ENCODE results near the gene SETDB2.

Gene SETDB2

GRCh38 chr13:49536144-49536873 lies 92.2 kb downstream of the SETDB2 start:
- no peak for DNase-seq

DNA sequence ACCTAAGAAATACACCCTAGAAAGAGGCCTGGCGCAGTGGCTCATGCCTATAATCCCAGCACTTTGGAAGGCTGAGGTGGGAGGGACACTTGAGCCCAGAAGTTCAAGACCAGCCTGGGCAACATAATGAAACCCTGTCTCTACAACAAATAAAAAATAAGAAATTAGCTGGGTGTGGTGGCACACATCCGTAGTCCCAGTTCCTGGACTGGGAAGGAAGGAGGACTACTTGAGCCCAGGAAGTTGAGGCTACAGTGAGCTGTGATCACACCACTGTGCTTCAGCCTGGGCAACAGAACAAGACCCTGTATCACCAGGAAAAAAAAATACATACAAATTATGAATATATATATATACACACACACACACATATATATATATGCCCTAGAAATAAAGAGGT lies 94.3 kb downstream of the SETDB2 start:
- DNase-seq: no peak

GRCh38 chr13:49539313-49539712 lies 95.2 kb downstream of the SETDB2 start:
- DNase-seq: no peak

GRCh38 chr13:49539746-49540145 lies 95.7 kb downstream of the SETDB2 start:
- DNase-seq: no peak

- no peak for DNase-seq
These were observed 96.5 kb downstream of the SETDB2 start for GRCh38 chr13:49540552-49540951.

DNA sequence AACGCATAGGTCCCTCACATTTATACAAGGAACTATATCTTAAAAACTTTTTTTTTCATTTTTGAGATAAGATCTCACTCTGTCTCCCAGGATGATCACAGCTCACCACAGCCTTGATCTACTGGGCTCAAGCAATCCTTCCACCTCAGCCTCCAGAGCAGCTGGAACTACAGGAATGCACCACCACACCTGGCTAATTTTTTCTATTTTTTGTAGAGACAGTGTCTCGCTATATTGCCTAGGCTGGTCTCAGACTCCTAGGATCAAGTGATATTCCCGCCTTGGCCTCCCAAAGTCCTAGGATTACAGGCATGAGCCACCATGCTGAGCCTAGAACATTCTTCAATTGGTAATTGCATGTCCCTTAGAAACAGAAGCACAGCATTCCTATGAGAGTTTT lies 99.6 kb downstream of the SETDB2 start:
- no peak for DNase-seq
